H9 (cell line): Measurements from ENCODE around the gene ZBTB44. TPM values are rescaled to one million over a fixed set of nuclear protein-coding genes. Genes with fewer than 3 reads are reported as not detected.

Experiments
- DNase-seq: peaks from one replicate; pipeline ENCODE4 v3.0.0-alpha.2; 2017
- H2AFZ ChIP-seq: one replicate; pipeline ENCODE4 v1.6.1; 2013; ENCODE audit warnings: mild to moderate bottlenecking, low read length, control low read depth, moderate library complexity
- H2AK5ac ChIP-seq: 2 replicates; pipeline ENCODE4 v1.6.1; 2013; ENCODE audit warnings: low read length, control low read depth, mixed read lengths; ENCODE audit not compliant: insufficient read length
- H2BK120ac ChIP-seq: one replicate; pipeline ENCODE4 v1.6.1; 2013; ENCODE audit warnings: low read depth, mild to moderate bottlenecking, low read length, control low read depth, inconsistent platforms; ENCODE audit not compliant: poor library complexity, severe bottlenecking
- H2BK12ac ChIP-seq: 2 replicates; pipeline ENCODE4 v1.6.1; 2013; ENCODE audit warnings: low read length, control low read depth, mixed read lengths, low read depth; ENCODE audit not compliant: insufficient read length
- H2BK15ac ChIP-seq: 2 replicates; pipeline ENCODE4 v1.6.1; 2013; ENCODE audit warnings: low read depth, low read length, control low read depth
- H2BK20ac ChIP-seq: one replicate; pipeline ENCODE4 v1.6.1; 2013; ENCODE audit warnings: low read depth, mild to moderate bottlenecking, low read length, control low read depth, inconsistent platforms; ENCODE audit not compliant: poor library complexity, severe bottlenecking
- H2BK5ac ChIP-seq: 2 replicates; pipeline ENCODE4 v1.6.1; 2013; ENCODE audit warnings: low read length, control low read depth, mixed read lengths; ENCODE audit not compliant: insufficient read length
- H3K14ac ChIP-seq: 2 replicates; pipeline ENCODE4 v1.6.1; 2013; ENCODE audit warnings: low read length, control low read depth; ENCODE audit not compliant: insufficient read depth
- H3K18ac ChIP-seq: 2 replicates; pipeline ENCODE4 v1.6.1; 2013; ENCODE audit warnings: low read depth, mild to moderate bottlenecking, mixed read lengths, low read length, control low read depth; ENCODE audit not compliant: insufficient read length
- H3K23ac ChIP-seq: 2 replicates; pipeline ENCODE4 v1.6.1; 2013; ENCODE audit warnings: low read length, control low read depth, mixed read lengths, low read depth; ENCODE audit not compliant: insufficient read length
- H3K23me2 ChIP-seq: 2 replicates; pipeline ENCODE4 v1.6.1; 2013; ENCODE audit warnings: low read depth, mild to moderate bottlenecking, mixed read lengths, low read length, control low read depth; ENCODE audit not compliant: insufficient read length, poor library complexity, severe bottlenecking
- H3K27ac ChIP-seq: 2 replicates; pipeline ENCODE4 v1.5.1; 2013; ENCODE audit warnings: low read length, control low read depth, mixed read lengths, low read depth; ENCODE audit not compliant: insufficient read length
- H3K27me3 ChIP-seq: 2 replicates; pipeline ENCODE4 v1.6.1; 2013; ENCODE audit warnings: low read length, control low read depth, inconsistent platforms; ENCODE audit not compliant: insufficient read depth
- H3K4ac ChIP-seq: 2 replicates; pipeline ENCODE4 v1.6.1; 2013; ENCODE audit warnings: low read depth, mild to moderate bottlenecking, control low read depth, inconsistent platforms, low read length, moderate library complexity
- H3K4me1 ChIP-seq: 2 replicates; pipeline ENCODE4 v1.6.1; 2013; ENCODE audit warnings: low read length, control low read depth, inconsistent platforms; ENCODE audit not compliant: insufficient read depth
- H3K4me2 ChIP-seq: 2 replicates; pipeline ENCODE4 v1.6.1; 2013; ENCODE audit warnings: low read length, control low read depth, mixed read lengths; ENCODE audit not compliant: insufficient read length, insufficient read depth
- H3K56ac ChIP-seq: 2 replicates; pipeline ENCODE4 v1.6.1; 2013; ENCODE audit warnings: low read depth, mild to moderate bottlenecking, mixed read lengths, low read length, control low read depth; ENCODE audit not compliant: insufficient read length
- H3K79me1 ChIP-seq: 2 replicates; pipeline ENCODE4 v1.6.1; 2013; ENCODE audit warnings: low read depth, mild to moderate bottlenecking, moderate library complexity, low read length, control low read depth, inconsistent platforms; ENCODE audit not compliant: insufficient read depth, poor library complexity, severe bottlenecking
- H3K79me2 ChIP-seq: 2 replicates; pipeline ENCODE4 v1.6.1; 2013; ENCODE audit warnings: low read length, control low read depth, inconsistent platforms; ENCODE audit not compliant: insufficient read depth
- H3K9ac ChIP-seq: 2 replicates; pipeline ENCODE4 v1.6.1; 2013; ENCODE audit warnings: low read length, control low read depth, mixed read lengths; ENCODE audit not compliant: insufficient read length; ENCODE audit errors: extremely low read depth
- H3K9me3 ChIP-seq: one replicate; pipeline ENCODE4 v1.6.1; 2013; ENCODE audit warnings: low read depth, low read length, inconsistent platforms; ENCODE audit not compliant: control insufficient read depth
- H3T11ph ChIP-seq: one replicate; pipeline ENCODE4 v1.6.1; 2013; ENCODE audit warnings: mild to moderate bottlenecking, low read length, control low read depth, inconsistent platforms
- H4K20me1 ChIP-seq: one replicate; pipeline ENCODE4 v1.6.1; 2013; ENCODE audit not compliant: control insufficient read depth, insufficient read length, insufficient read depth
- H4K5ac ChIP-seq: 2 replicates; pipeline ENCODE4 v1.6.1; 2013; ENCODE audit warnings: low read depth, mild to moderate bottlenecking, mixed read lengths, low read length, control low read depth; ENCODE audit not compliant: insufficient read length
- H4K8ac ChIP-seq: replicated peaks from 2 replicates; pipeline ENCODE4 v1.6.1; 2013; ENCODE audit warnings: low read length, control low read depth, mixed read lengths, low read depth; ENCODE audit not compliant: insufficient read length
- H4K91ac ChIP-seq: 2 replicates; pipeline ENCODE4 v1.6.1; 2013; ENCODE audit warnings: low read depth, mild to moderate bottlenecking, moderate library complexity, mixed read lengths, low read length, control low read depth; ENCODE audit not compliant: insufficient read length
- H3K27ac Mint-ChIP-seq, 3 experiments: 2 replicates in 2 of 3; 3 replicates in 1 of 3; pipeline ENCODE4 v1.8.0; 2020 to 2021; ENCODE audit warnings: mixed read lengths in 3 of 3, mild to moderate bottlenecking in 1 of 3, moderate library complexity in 1 of 3
- H3K27me3 Mint-ChIP-seq: 2 replicates; pipeline ENCODE4 v1.8.0; 2021; ENCODE audit warnings: low read depth, mild to moderate bottlenecking, moderate library complexity, mixed read lengths
- H3K36me3 Mint-ChIP-seq, 3 experiments: 2 replicates in 2 of 3; 3 replicates in 1 of 3; pipeline ENCODE4 v1.8.0; 2020 to 2021; ENCODE audit warnings: low read depth in 3 of 3, mixed read lengths in 3 of 3; ENCODE audit not compliant: insufficient read depth in 1 of 3
- H3K4me1 Mint-ChIP-seq, 2 experiments: 2 replicates each; pipeline ENCODE4 v1.8.0; 2020; ENCODE audit warnings: mixed read lengths in 2 of 2
- H3K4me3 Mint-ChIP-seq, 2 experiments: 2 replicates in 1 of 2; 3 replicates in 1 of 2; pipeline ENCODE4 v1.8.0; 2020 to 2021; ENCODE audit warnings: mild to moderate bottlenecking in 2 of 2, mixed read lengths in 2 of 2, moderate library complexity in 1 of 2
- H3K9me3 Mint-ChIP-seq, 2 experiments: 2 replicates in 1 of 2; 3 replicates in 1 of 2; pipeline ENCODE4 v1.8.0; 2020; ENCODE audit warnings: mild to moderate bottlenecking in 2 of 2, mixed read lengths in 2 of 2, moderate library complexity in 1 of 2
- WGBS: extraction: QIAGEN DNeasy Blood & Tissue Kit; methylation state at CpG from one replicate; pipeline ENCODE4 v1.1.7; 2013; ENCODE audit warnings: missing lambda C conversion rate, low lambda C conversion rate, mixed read lengths; ENCODE audit not compliant: insufficient read length; ENCODE audit errors: extremely low coverage; 5-methylcytosine and 5-hydroxymethylcytosine counted together
- total RNA-seq: library from RNA; stranded (reverse); gene quantifications from 2 replicates; pipeline ENCODE4 v1.2.1, GENCODE V29; 2021
- TF ChIP-seq, protein P1 (sequence below): fragments of 200-600 bp; sonication (generic); conservative IDR thresholded peaks from 3 replicates; pipeline ENCODE4 v1.8.0; 2021; ENCODE audit warnings: antibody characterized with exemption, mild to moderate bottlenecking

The ZBTB44 gene
- total RNA-seq, 1 experiment from 2014 or later: 67.7 TPM

DNA sequence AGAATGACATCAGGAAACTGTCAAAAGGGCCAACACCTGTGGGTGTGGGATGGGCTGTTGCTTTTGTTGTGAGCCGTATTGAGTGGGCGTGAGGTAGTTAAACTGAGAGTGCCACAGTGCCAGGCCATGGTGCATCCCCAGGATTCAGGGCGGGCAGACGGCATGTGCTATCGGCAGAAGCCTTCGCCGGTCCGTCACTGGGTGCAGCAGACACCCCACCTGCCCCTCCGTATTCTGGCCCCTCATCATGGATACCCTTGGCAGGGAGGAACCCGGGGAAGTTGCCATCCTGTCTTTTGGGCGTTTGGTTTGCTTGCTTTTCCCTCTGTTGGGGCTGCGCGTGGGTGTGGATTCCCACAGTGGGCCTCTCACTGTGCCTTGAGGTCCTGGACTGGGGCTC lies 127.6 kb downstream of the ZBTB44 start:
- Histone ChIP-seq H3T11ph (no peak overlapping the region), H3K79me2 (no peaks in the 10 kb centered on the region), H3K79me1 (no peaks in the 10 kb centered on the region), H4K8ac (no peak overlapping the region), H3K27ac (no peak overlapping the region), H3K4me1 (peaks cover 4% of the 10 kb centered on the region; the same call in 1 of the 2 replicates), H3K4ac (no peak overlapping the region), H3K9ac (no peak overlapping the region), H3K23ac (no peak overlapping the region), H2AFZ (no peak overlapping the region), H2BK15ac (no peak overlapping the region), H3K4me2 (no peak overlapping the region), H3K27me3 (no peaks in the 10 kb centered on the region), H4K20me1 (no peaks in the 10 kb centered on the region), H3K14ac (no peak overlapping the region; the same call in 1 of the 2 replicates), H3K23me2 (no peaks in the 10 kb centered on the region), H2BK120ac (no peak overlapping the region), H2BK5ac (no peak overlapping the region), H2BK12ac (no peak overlapping the region), H2AK5ac (no peak overlapping the region), H3K56ac (no peak overlapping the region), H2BK20ac (no peak overlapping the region), H3K18ac (peak overlapping the region; percentile 36), H4K5ac (no peak overlapping the region), H4K91ac (no peak overlapping the region), H3K9me3 (no peaks in the 10 kb centered on the region)
- Mint-ChIP-seq H3K27me3 (no peaks in the 10 kb centered on the region), H3K36me3 (peaks cover 0 to 6% (median 0%) of the 10 kb centered on the region in 3 experiments; a peak in 2 of 7 replicates), H3K4me1 (peaks cover 5 to 13% of the 10 kb centered on the region in 2 experiments), H3K9me3 (no peaks in the 10 kb centered on the region), H3K27ac (no peak overlapping the region), H3K4me3 (no peak overlapping the region)
- TF ChIP-seq, protein P1, sequence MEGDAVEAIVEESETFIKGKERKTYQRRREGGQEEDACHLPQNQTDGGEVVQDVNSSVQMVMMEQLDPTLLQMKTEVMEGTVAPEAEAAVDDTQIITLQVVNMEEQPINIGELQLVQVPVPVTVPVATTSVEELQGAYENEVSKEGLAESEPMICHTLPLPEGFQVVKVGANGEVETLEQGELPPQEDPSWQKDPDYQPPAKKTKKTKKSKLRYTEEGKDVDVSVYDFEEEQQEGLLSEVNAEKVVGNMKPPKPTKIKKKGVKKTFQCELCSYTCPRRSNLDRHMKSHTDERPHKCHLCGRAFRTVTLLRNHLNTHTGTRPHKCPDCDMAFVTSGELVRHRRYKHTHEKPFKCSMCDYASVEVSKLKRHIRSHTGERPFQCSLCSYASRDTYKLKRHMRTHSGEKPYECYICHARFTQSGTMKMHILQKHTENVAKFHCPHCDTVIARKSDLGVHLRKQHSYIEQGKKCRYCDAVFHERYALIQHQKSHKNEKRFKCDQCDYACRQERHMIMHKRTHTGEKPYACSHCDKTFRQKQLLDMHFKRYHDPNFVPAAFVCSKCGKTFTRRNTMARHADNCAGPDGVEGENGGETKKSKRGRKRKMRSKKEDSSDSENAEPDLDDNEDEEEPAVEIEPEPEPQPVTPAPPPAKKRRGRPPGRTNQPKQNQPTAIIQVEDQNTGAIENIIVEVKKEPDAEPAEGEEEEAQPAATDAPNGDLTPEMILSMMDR: no peak
- WGBS: no CpG with 5 or more reads among the region's 13 CpGs
- DNase-seq: no peak
